Activated CD8-positive, alpha-beta memory T cell treated with anti-CD3 and anti-CD28 coated beads for 4 hours (primary cell): ENCODE data around the gene GDF7.

Experiments used
- DNase-seq, 2 donors: peaks; one replicate each; pipeline ENCODE4 v3.0.0-alpha.2; 2020; ENCODE audit warnings: low read depth in 2 of 2

Gene GDF7

DNA sequence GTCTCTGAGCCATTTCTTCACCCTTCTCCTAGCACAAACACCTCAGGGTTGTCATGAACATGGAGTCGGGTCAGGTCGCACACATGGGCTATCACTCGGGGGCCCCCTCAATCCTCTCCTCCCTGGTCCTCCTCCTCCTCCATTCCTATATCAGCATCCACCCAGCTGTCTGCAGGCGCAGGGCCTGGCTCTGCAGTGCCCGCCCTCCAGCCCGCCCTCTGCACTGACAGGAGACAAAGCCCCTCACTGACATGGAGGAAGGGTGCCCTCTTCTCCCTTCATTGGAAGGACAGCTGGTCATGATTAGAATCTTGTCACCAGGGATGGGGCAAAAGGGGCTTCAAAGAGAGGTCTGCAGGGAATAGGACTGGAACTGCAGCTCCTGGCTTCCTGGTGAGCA lies 37.8 kb upstream of the GDF7 start:
- no peak for DNase-seq

DNA sequence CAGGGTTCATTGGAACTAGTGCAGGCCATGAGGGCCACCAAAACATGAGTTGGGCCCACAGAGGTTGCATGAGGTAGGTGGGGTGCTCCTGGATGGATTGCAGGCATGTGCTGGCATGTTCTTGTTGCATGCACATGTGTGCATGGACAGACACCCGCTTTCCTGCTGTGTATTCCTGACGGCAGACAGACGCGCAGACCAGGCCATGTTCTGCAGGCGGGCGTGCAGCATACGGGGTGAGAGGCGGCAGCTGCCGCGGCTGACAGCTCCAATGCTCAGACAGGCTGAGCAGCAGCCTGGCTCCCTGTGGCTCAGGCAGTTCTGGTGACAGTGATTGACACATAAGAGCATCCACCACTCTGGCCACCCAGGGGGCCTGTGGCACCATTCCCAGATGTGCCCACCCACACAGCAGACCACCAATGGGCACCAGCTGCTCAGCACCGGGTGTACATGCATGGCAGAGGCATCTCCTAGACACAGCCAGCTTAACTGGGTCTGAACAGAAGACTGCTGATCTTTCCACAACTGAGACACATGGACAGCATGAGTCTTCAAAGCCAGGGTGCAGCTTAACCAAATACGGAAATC lies 37.3 kb upstream of the GDF7 start:
- DNase-seq: no peak

DNA sequence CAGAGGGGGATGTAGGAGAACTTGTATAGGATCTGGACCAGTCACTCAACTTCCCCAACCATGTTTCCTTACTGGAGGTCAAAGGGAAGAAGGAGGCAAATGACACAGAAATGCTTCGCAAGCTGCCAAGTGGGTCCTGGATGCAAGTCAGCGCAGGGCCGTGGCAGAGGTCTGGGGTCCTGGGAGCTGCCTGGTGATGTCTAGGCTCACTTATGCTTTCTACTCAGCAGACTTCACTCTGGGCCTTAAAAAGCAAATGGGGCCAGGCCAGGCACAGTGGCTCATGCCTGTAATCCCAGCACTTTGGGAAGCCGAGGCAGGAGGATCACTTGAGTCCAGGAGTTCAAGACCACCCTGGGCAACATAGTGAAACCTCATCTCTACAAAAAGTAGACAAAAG lies 36.0 kb upstream of the GDF7 start:
- no peak for DNase-seq

- no peak for DNase-seq
Measured at GRCh38 chr2:20631617-20632307, 35.2 kb upstream of the GDF7 start.

- DNase-seq: no peak
Measured at GRCh38 chr2:20632446-20632990, 34.4 kb upstream of the GDF7 start.

DNA sequence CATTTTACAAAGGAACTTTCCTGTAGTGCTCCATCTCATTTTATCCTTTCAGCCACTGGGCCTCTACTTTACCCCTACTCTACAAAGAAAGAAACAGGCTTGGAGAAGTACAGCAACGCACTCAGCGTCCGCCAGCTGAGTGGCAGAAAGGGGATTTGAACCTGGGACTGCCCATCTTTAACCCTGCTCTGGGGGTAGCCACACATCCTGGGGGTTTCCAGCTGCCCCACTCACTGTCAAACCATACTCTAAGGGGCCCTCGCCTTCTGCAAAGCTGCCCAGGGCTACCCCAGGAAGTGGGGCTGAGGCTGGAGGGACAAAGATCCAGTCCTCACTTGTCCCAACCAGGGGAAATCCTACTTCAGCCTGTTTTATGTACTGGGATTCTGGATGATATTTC lies 33.9 kb upstream of the GDF7 start:
- DNase-seq: no peak

- DNase-seq: no peak
Measured at GRCh38 chr2:20633794-20634506, 33.0 kb upstream of the GDF7 start.

- no peak for DNase-seq
Measured at GRCh38 chr2:20634507-20635112, 32.3 kb upstream of the GDF7 start.

- no peak for DNase-seq
Measured at GRCh38 chr2:20635113-20635510, 31.8 kb upstream of the GDF7 start.

DNA sequence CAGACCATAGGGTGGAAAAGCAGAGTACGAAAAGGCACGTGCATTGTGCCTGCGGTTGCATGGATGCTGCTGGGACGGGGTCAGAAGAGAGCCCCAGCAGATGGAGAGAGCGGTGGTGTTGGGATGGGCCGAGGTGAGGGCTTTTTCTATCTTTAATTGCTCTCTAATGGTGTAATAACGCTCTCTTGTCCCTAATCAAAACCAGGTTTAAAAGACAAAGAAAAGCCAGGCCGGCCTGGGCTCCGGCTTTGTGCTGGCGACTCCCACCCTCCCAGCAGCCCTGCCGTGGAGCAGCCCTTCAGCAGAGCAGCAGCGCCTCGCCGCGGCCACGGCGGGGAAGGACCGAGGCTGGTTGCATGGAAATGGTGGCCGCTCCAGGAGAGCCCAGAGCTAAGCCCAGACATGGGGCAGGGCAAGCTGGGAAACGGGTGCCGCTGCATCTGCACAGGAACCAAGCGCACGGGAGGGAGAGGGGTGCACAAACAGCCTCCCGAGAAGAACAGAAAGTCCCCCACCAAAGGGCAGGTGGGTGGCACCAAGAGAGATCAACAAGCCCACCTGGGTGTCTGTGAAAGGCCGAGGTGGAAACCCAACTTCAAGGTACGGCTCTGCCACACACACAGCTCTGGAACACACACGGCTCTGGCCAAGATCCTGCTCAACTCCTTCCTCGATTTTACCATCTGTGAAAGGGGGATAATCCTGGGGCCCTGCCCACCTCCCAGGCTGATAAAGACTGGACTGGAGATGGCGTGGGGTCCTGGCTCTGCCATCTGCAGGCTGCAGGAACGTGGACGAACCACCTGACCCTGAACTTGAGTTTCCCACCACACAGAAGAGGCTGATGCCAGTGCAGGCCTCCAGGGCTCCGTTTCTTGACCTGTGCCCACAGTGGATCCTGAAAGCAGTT lies 31.0 kb upstream of the GDF7 start:
- DNase-seq: no peak

GRCh38 chr2:20637147-20637546 lies 29.8 kb upstream of the GDF7 start:
- no peak for DNase-seq

- DNase-seq: no peak
Measured at GRCh38 chr2:20638014-20638413, 28.9 kb upstream of the GDF7 start.

DNA sequence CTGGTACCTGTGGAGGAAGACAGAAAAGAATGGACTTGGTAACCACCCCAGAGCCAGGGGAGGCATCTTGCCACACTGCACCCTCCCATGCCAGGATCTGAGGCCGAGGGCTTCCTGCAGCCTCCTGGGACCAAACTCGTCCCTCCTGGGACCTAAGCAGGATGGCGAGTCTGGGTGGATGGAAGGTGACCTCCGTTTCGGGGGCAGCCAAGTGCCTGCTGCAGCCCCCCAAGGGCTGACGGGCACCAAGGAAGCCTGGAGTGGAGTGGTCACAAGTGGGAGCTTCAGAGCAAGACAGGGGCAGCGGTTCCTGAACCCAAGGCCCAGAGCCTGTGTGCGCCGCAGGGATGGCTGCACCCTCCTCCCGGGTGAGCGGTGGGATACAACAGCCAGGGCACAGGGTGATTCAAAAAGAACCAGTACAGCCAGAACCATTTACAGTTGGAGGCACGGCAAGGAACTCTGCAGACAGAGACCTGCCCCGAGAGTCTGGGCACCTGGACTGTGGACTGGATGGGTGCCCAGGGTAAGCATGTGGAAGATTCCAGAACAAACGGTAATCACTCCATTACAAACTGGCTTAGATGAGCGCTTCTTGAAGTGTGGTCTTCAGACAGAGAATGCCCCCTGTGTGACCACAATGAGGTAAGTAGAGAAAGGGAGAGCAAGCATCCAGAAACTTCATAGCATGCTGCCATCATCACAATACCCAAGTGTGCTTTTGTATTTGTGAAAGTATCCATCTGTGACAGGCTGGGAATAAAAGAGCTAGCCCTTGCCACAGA lies 28.1 kb upstream of the GDF7 start:
- no peak for DNase-seq

GRCh38 chr2:20640411-20641122 lies 26.4 kb upstream of the GDF7 start:
- DNase-seq: no peak

DNA sequence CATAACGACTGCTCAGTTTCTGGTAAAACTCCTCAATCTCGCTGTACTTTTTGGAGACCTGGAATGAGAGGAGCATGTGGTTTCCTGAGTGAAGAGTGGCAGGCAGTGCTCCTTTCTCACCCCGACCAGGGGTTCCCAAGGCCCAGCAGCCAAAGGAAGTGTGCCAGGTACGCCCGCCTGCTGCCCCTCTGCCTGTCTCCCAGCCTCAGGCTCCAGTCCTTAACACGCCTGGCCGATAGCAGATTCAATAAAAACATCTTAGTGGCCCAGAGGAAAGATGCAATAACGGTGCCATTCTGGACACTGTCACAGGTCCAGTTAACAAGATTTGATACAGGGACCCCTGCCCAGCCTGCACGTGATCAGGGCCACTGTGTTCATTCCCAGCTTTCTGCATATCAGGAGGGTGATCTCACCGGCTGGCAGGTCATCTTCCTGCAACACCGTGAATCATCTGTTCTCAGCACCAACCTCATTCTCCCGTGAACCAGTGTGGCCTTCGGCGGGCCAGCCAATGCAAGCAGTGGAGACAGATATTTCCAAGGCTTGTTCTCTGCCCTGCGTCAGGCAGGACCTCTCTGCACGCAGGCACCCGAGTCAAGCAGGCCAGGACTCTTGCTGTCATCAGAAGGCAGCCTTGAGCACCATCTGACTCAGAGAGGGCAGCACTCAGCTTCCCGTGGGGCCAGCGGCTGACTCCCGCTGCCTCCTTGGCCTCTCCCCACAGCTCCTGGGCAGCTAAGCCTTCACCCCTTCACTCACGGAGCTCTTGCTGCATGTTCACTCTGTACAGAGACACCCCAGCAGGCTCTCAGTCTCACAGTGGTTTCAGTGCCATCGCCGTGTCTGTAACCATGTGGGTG lies 25.6 kb upstream of the GDF7 start:
- no peak for DNase-seq

- DNase-seq: peak; percentile 44 to 45
Measured at GRCh38 chr2:20642055-20642971, 24.6 kb upstream of the GDF7 start.

DNA sequence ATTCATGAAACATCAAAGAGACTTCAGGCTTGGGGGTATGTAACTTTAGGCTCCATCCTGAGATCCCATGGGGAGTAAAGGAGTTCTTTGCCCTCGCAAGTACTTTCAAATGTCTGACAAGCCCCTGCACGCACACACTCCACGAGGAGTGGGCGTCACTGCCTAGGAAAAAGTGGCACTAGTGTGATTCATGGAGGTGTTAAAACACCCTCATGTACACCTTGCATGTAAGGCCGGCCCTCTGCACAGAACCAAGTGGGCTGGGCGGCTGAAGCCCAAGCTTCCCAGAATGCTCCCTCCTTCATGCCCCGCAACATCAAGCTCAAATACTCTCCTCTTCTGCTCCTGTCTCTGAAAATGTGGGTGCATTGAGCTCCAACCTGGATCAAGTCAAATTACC lies 23.9 kb upstream of the GDF7 start:
- DNase-seq: no peak

GRCh38 chr2:20643826-20644225 lies 23.1 kb upstream of the GDF7 start:
- DNase-seq: no peak
